HG02588 (cell line): ENCODE measurements around the gene SLC47A2.
"Not testable (repeated sequence)": the region's sequence is repeated elsewhere in the genome, so short reads cannot be mapped to it uniquely, and the experiment has no call there.

Experiments used
- ATAC-seq: cut with Tn5 transposase; IDR thresholded peaks from one replicate; pipeline ENCODE4 v1.9.1; 2021; ENCODE audit warnings: mild to moderate bottlenecking, moderate library complexity; ENCODE audit not compliant: unreplicated experiment

The SLC47A2 gene, protein sequence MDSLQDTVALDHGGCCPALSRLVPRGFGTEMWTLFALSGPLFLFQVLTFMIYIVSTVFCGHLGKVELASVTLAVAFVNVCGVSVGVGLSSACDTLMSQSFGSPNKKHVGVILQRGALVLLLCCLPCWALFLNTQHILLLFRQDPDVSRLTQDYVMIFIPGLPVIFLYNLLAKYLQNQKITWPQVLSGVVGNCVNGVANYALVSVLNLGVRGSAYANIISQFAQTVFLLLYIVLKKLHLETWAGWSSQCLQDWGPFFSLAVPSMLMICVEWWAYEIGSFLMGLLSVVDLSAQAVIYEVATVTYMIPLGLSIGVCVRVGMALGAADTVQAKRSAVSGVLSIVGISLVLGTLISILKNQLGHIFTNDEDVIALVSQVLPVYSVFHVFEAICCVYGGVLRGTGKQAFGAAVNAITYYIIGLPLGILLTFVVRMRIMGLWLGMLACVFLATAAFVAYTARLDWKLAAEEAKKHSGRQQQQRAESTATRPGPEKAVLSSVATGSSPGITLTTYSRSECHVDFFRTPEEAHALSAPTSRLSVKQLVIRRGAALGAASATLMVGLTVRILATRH

DNA sequence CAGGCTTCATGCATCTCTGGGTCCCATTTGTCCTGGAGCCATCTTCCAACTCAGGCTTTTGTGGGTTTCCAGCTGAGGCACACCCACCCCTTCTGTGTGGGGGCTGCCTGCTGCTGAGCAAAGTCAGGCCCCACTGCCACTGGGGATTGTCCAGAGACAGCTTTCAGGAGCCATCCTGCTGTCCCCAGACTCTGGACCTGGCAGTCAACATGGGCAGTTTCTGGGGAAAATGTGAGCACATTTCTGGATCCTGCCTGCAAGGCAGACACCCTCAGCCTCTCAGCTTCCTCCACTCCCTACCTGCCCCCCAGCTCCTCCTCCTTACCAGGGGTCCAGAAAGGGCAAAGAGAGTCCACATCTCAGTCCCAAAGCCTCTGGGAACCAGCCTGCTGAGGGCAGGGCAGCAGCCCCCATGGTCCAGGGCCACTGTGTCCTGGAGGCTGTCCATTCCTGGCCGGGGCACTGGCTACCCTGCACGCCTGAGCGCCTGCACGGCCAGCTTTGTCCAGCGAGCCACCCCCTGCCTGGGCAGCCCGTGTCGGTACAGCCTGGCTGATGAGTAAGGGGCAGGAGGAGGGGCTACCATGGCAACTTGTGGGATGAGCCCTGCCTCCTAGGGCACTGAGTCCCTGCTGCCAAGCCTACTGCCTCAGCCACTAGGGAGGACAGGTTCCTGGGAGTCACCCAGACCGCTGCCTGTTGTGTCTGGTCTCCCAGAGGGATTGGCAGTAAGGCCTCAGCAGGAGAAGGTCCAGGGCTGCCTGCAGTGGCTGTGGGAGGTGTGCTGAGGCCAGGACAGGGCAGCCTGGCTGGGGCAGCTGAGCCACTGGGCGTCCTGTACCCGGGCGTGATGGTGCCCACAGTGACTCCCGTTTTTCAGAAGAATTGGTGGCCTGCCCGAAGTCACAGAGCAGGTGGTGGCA, at the start of gene SLC47A2:
Gene SLC47A2 (minus strand): TSS at position 477 of the 923 bp plus-strand sequence. CDS start 29 bp downstream, at position 448.
- ATAC-seq: no peak

DNA sequence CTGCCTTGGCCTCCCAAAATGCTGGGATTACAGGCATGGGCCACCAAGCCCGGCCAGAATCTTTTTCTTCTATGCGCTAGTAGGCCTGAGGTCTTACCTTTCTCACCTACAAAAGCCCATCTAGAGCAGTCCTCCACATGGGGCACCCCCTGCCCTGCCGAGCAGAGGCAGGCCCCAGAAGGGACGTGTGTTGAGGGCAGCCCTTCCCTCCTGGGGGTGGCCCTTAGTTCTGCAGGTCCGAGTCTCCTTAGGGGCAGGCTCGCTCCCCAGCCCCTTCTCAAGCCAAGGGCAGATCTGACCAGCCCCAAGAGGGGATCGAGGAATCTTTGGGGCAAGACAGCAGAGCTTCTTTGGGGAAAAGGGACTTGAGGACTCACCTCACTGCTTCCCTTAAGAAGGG, 49.6 kb upstream of the SLC47A2 start:
- ATAC-seq: no peak

DNA sequence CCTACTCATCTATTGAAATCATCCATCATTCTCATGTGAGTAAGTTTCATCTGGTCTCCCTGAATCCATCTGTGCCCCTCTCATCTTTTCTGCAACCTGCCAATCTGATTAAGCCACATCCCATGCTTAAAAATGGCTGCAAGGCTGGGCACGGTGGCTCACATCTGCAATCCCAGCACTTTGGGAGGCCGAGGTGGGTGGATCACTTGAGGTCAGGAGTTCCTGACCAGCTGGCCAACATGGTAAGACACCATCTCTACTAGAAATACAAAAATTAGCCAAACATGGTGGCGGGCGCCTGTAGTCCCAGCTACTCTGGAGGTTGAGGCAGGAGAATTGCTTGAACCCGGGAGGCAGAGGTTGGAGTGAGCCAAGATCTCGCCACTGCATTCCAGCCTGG, 47.6 kb upstream of the SLC47A2 start:
- not testable (repeated sequence) for ATAC-seq

DNA sequence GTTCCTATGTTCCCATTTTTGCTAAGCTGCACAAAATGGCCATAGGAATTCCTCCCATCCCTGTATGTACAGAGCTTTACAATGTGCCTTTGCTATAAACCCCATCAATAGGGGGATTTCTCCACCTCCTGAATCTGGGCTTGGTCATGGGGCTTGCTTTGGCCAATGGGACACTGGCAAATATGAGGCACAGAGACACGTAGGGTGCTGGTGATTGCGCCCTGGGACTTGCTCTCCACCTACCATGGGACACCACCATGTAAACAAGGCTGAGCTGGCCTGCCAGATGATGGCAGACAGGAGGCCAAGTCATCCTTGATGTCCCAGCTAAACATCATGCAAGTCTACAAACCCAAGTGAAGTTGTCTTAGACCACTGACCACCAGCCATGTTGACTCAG, 47.0 kb upstream of the SLC47A2 start:
- ATAC-seq: no peak

DNA sequence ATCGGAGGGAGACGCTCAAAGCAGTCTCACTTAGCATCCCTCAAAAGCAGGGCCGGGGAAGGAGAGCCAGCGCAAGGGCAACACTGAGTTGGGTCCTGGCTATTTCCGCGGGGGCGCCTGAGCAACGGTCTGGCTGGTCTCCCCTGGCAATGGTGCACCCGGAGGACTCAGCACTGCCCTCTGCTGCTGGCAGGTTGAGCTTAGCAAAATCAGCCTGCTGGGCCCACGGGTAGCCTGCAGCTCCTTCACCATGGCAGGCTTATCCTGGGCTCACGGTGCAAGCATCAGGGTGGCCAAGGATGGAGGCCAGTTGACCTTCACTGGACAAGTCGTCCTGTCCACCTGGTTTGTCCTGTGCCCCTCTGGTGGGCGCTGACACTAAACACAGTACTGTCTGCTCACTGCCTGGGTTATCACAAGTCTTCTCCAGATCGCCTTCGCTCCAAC, 46.2 kb upstream of the SLC47A2 start:
- no peak for ATAC-seq

DNA sequence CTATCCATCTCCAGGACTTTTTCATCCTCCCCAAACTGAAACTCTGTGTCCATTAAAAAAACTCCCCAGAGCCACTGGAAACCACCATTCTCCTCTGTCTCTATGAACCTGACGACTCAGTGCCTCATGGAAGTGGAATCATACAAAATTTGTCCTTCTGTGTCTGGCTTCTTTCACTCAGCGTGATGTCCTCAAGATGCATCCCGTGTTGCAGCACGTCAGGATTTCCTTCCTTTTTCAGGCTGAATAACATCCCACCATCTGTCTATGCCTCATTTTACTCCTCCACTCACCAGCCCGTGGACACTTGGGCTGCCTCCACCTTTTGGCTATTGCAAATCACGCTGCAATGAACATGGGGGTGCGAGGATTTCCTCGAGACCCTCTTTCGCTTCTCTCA, 44.4 kb upstream of the SLC47A2 start:
- ATAC-seq: no peak

DNA sequence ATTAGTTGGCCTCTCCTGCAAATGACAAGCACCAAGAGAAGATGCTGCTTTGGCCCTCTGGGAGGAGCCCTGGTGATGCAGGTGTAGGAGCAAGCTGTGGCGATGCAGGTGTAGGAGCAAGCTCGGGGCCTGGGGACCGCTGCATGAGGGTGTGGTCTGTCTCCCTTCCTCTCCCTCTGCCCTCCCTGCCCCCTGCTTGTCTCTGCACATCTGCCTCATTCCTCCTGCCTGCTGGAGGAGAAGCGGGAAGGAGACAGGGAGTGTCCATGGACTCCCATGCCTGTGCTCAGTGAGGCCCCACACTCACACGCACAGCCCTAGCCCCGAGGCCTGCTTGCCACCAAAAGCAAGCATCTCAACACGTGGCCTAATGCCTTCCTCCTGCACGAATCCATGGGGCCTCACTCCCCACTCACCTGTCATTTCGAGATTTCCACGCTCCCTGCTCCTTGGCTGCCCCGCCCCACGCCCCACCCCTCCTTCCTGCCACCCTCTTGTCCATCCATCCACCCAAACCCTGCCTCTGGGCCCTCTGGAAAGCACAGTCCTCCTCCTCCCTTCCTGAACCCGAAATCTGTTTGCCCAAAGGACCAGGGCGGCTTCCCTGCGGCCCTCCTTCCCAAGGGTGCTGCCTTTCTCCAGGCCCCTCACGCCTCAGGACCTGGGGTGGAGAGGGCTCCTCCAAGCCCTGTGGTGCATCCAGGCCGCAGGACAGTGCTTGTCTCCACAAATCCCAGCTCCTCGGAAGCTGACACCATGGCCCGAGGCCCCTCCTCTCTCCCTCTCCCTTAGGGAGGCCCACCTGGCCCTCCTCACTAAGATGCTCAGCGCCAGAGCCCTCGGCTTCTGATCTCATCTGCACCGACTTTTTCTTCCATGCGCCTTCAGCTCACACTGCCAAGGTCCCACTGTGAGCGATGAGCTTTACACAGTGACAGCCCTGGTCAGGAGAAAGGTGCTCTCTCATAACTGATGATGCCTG, 43.5 kb upstream of the SLC47A2 start:
- no peak for ATAC-seq

DNA sequence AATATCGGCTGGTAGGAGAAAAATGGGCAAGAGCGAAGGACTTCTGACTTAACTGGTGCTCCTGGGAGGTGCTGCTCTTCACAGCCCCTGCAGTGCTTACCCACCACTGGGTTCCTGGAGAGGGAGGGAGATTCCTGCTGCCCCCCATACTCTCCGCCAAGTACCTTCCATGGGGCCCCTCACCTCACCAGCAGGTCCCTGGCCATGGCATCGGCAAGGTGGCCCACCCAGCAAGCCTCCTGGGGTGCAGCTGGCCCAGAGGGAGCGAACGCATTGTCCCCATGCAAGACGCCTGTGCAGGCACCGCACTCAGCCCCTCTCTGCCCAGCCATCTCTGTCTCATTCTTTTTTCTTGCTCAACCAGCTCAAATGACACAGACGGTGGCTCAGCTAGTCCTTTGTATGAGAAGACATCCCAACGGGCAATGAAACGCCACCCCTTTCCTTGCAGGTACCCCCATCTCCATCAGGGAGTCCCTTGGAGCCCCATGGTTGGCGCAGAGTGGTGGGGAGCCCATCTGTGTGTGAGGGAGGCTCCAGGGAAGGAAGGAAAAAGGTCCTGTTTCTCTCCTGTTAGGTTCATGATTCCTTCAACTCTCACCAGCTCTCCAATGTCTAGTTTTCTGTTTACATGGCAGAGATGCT, 41.3 kb upstream of the SLC47A2 start:
- no peak for ATAC-seq

DNA sequence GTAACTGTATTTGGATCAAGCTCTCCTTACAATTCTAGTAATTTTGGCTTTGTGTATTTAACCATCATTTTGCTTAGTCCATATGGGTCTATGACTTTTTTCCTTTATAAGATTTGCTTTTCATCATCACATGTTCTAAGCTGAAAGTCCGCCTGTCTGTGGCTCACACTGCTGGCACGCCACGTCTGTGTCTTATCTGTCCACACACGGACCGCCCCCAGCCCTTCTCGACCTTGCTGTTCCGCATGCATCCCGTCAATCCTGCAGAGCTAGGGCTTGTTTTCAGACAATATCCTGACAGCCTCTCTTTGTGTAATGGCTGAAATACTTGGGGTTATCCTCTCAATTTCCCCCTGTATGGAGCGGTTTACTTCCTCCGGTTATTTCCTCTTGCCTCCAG, 40.2 kb upstream of the SLC47A2 start:
- ATAC-seq: no peak

DNA sequence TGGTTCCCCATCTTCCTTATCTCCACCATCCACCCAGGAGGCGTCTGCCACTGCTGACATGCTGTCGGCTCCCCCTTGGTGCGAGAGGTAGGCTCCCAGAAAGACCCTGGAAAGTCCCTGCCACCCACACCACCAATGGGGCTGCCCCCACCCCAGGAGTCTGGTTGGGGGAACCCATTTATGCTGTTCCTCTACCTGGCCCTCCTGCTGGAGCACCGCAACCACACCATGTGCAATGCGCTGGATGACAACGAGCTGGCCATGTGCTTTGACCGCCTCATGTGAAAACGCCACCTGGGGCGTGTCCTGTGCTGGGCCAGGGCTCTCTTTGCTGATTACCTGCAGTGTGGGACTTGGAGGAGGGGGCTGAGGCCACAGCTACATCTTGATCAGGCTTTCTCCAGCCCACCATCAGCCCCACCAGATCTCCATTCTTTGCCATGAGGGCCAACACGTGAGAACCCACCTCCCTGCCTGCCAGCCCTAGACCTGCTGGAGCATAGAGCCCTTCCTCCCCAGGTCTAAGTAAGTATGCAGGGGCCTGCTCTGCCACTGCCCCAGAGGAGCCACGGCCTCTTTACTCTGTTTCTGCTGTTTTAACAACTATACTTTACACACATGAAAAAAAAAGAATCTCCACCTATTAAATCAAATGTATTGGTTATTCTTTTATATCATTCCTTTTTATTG, 39.6 kb upstream of the SLC47A2 start:
- peak; percentile 48 for ATAC-seq

DNA sequence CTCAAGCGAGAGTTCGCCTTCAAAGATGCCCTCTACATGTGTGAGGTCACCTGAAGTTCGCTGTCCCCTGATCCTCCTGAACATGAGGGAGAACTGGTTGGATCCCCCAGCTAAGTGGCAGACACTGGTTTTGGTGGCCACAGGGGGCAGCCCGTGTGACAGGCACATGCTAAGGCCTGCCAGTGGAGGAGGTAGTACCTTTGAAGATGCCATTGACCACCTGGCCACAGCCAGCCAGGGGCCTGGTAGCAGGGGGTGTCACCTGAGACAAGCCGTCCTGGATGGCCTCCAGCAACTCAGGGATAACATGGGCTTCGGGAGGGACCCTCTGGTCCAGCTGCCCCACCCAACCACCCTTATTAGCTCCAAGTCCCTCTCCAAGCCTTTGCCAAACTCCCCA, 39.0 kb upstream of the SLC47A2 start:
- no peak for ATAC-seq

DNA sequence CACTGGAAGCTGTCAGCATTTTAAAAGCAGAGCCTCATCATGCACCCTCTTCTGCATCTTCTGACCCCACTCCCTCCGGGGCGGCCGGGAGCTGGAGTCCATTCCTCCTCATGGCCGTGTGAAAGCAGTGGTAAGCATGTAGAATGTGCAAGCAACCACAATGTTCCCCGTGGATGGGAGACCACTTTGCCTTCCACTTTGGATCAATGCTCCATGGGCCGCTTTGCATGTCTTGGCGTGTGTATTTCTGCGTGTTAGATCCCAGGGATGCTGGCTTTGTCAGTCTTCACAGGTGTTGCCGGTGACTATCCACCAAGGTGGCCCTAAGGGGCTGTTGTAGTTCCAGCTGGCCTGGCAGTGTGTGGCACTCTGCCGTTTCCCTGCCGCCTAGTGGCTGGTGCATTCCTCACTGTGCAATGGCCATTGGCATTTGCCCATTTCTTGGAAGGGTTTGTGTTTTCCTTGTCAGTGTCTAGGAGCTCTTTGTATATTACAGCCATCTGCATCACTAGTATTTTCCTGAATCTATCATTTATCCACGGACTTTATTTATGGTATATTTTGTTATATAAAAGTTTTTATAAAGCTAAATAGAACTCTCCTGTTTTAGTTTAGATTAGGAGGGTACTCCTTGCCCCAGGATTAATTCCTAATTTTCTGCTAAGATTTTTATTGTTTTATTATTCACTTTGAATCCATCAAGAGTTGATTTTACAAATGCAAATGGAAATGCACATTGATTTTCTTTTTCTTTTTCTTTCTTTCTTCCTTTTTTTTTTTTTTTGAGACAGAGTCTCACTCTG, 37.5 kb upstream of the SLC47A2 start:
- no peak for ATAC-seq

DNA sequence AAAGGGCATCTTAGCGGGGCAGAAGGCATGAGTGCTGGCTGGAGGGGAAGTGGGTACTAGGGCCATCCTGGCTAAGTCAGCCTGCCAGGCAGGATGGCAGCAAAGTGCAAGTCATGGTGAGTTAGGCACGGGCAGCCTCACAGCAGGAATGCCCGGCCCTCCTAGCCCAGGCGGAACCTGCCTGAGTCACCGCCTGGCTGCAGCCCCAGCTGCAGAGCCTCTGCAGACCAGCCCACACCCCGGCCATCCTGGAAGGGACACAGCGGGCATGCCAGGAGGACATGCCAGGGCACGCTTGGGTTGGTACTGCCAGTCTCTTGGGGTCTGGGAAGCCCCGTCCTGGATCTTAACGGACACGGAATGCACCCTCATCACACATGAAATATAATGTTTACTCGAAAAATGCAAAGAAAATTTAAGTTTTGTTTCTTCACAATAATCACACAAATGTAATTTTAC, 36.7 kb upstream of the SLC47A2 start:
- ATAC-seq: no peak

DNA sequence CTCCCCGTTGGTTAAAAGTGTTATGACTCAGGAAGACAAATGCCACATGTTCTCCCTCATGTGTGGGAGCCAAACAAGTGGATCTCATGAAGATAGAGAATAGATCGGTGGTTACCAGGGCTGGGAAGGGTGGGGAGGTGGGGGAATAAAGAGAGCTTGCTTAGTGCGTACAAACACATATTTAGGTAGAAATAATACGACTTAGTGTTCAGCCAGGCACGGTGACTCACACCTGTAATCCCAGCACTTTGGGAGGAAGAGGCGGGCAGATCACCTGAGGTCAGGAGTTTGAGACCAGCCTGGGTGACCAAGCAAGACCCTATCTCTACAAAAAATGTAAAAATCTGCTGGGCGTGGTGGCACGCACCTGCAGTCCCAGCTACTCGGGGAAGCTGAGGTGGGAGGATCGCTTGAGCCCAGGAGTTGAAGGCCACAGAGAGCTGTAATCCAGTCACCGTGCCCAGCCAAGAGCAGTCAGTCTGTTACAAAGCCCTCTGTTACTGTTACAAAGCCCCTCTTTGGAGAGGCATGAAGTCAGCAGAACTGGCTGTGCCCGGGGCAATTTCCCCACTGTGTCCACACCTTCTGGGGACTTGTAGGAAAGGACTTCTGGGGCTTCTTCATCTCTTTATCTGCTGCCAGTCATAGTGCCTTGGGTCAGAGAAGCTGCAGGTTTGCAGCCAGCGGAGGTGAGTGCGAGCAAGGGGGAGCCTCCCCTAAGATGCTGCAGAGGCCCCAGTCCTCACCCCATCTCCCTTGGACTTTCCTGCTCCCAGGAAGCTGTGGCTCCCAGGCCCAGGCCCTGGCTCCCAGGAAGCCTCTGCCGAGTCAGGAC, 36.0 kb upstream of the SLC47A2 start:
- ATAC-seq: no peak

DNA sequence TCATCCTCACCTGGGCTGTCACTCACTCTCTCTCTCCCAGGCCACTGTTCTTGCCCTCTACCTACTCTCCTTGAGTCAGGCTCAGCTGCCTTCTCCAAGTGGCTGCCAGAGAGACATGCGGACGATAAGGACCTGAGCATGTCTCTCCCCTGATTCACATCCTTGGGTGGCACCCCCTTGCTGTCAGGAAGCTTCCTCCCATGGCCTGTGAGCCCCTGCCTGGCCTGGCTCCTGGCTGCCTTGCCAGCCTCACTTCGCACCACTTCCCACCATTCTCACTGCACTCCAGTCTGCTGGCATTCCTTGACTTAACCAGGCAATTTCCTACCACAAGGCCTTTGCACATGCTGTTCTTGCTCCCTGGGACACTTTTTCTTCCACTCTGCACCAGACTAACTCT, 34.5 kb upstream of the SLC47A2 start:
- no peak for ATAC-seq

DNA sequence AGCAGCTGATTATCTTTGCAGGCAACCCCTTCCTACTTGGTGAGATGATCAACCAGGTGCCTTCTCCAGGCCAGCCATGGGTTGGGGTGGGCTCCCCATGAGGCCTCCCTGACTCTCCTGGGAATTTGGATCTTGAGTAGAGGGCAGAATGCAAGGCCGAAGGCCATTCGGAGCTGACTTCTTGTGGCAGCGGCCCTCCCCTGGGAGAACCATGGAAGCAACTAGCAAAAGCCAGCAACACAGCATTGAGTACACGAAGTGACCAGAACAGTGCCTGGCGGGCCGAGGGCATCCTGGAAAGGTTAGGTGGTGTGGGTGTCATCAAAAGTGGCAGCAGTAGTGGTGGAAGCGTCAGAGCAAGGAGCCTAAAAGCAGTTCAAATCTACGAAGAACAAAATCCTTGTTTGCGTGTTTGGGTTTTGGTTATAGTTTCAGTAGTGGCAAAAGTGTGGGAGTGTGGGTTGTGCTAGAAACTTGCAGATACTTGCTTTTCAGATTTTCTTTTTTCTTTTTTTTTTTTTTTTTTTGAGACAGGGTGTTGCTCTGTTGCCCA, 33.7 kb upstream of the SLC47A2 start:
- no peak for ATAC-seq

DNA sequence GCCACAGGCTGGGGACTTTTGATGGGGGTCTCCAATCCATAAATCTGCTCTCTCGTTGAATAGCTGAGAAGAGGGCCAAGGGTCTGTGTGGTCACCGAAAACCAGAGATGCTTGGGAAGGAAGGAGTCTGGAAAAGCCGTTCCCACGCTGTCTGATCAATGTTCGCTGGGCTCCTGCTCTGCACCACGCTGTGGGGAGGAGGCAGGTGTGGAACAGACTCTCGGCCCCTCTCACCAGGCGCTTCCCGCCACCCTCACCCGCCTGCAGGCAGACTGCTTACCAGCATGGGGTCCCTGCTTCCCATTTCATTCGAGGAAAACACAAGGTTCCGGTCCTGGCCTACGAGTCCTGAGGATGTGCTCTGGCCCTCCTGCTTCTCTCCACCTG, 32.4 kb upstream of the SLC47A2 start:
- no peak for ATAC-seq
